Kidney (tissue), 14 donors: ENCODE data around the gene STEAP2. TPM values are rescaled to one million over a fixed set of nuclear protein-coding genes. Genes with fewer than 3 reads are reported as not detected.

Source experiments
- DNase-seq, 5 donors: peaks; one replicate each; pipeline ENCODE4 v3.0.0-alpha.2; 2013 to 2020
- FAIRE-seq: peaks from 2 replicates; lab custom pipeline; 2012; peaks lifted over from hg19 to GRCh38; lab: Jason Lieb, UNC
- H3K27ac ChIP-seq, 2 donors: one replicate each; pipeline ENCODE4 v1.7.0; 2013; ENCODE audit warnings: low read depth in 2 of 2, low read length in 2 of 2, inconsistent platforms in 1 of 2
- H3K27me3 ChIP-seq: one replicate; pipeline ENCODE4 v1.7.1; 2013; ENCODE audit warnings: low read length, inconsistent platforms; ENCODE audit not compliant: control insufficient read depth, insufficient read depth
- H3K36me3 ChIP-seq, 3 donors: one replicate each; pipeline versions ENCODE4 v1.7.0 to v1.7.1; 2013; ENCODE audit warnings: low read length in 3 of 3, control low read depth in 1 of 3, inconsistent platforms in 1 of 3; ENCODE audit not compliant: insufficient read depth in 3 of 3, control insufficient read depth in 2 of 3
- H3K4me1 ChIP-seq, 3 donors: one replicate each; pipeline versions ENCODE4 v1.7.0 to v1.7.1; 2013; ENCODE audit warnings: low read length in 3 of 3, inconsistent platforms in 1 of 3, low read depth in 1 of 3; ENCODE audit not compliant: control insufficient read depth in 2 of 3, insufficient read depth in 2 of 3
- H3K4me3 ChIP-seq, 3 donors: one replicate each; pipeline versions ENCODE4 v1.7.0 to v1.8.1; 2013; ENCODE audit warnings: low read length in 3 of 3, control low read depth in 1 of 3, inconsistent platforms in 1 of 3
- H3K9ac ChIP-seq, 3 donors: one replicate each; pipeline versions ENCODE4 v1.7.0 to v1.7.1; 2013; ENCODE audit warnings: low read length in 3 of 3, control low read depth in 1 of 3, inconsistent platforms in 1 of 3
- H3K9me3 ChIP-seq, 3 donors: one replicate each; pipeline versions ENCODE4 v1.7.0 to v1.7.1; 2013; ENCODE audit warnings: low read length in 3 of 3, control low read depth in 1 of 3, inconsistent platforms in 1 of 3; ENCODE audit not compliant: control insufficient read depth in 2 of 3, insufficient read depth in 1 of 3
- CTCF ChIP-seq: IDR thresholded peaks from 3 replicates; pipeline ENCODE4 v1.5.1; 2012; ENCODE audit warnings: mild to moderate bottlenecking, moderate library complexity, borderline replicate concordance; ENCODE audit not compliant: insufficient read depth; ENCODE audit errors: extremely low read depth
- intact Hi-C: fragments of 100-400 bp; cut with DNase I; formaldehyde crosslinking; loops from one replicate; pipeline ENCODE4 v1.11.1; 2022
- polyA plus RNA-seq: library from polyadenylated mRNA; stranded (reverse); fragments of 350-450 nt; fragmentation: Illumina TruSeq; extraction: RNeasy Lipid Tissue Mini Kit (QIAGEN cat#74804); gene quantifications from one replicate; pipeline ENCODE4 v1.2.3, GENCODE V29; 2014; ENCODE audit warnings: low read depth, low replicate concordance; ENCODE audit not compliant: insufficient read depth
- total RNA-seq: library from RNA; stranded (reverse); fragmentation: NEBNext Ultra II Directional; extraction: Animal tissue kit (Norgen Biotek cat#: 25700); gene quantifications from one replicate; pipeline ENCODE4 v1.2.1, GENCODE V29; 2021
- donor health status: control.
- donor health status: control.
- donor health status: control.
- donor health status: control.
- donor health status: control.
- donor health status: DM: yes; HTN: yes; CAD: no.
- donor health status: Normal renal cell carcinoma (clear cell type).

STEAP2 gene
- total and polyA plus RNA-seq, 2 donors from 2014 or later = 8.9 to 15.8 TPM

GRCh38 chr7:90225181-90225580 is 13.6 kb downstream of the STEAP2 start:
- DNase-seq = no peak

GRCh38 chr7:90225601-90226000 is 14.1 kb downstream of the STEAP2 start:
- no peak for TF ChIP-seq CTCF

More at GRCh38 chr7:90225181-90225580, 13.6 kb downstream of the STEAP2 start:
- Histone ChIP-seq H3K9ac (no peak overlapping the region), H3K9me3 (no peaks in the 10 kb centered on the region), H3K27ac (no peak overlapping the region), H3K4me1 (no peaks in the 10 kb centered on the region), H3K36me3 (no peaks in the 10 kb centered on the region), H3K27me3 (no peaks in the 10 kb centered on the region), H3K4me3 (no peak overlapping the region)
- intact Hi-C loops = no loop called here
- no peak for TF ChIP-seq CTCF
- no peak for FAIRE-seq

GRCh38 chr7:90227259-90227658 is 15.7 kb downstream of the STEAP2 start:
- H3K36me3 ChIP-seq = no peaks in the 10 kb centered on the region
- FAIRE-seq = no peak
- no peaks in the 10 kb centered on the region for H3K27me3 ChIP-seq
- H3K4me3 ChIP-seq = no peak overlapping the region
- H3K9me3 ChIP-seq = no peaks in the 10 kb centered on the region
- TF ChIP-seq CTCF = no peak
- no peak overlapping the region for H3K9ac ChIP-seq
- H3K27ac ChIP-seq = no peak overlapping the region
- intact Hi-C loops = no loop called here
- no peak for DNase-seq
- no peaks in the 10 kb centered on the region for H3K4me1 ChIP-seq

More at GRCh38 chr7:90225601-90226000, 14.1 kb downstream of the STEAP2 start:
- no peaks in the 10 kb centered on the region for H3K36me3 ChIP-seq
- no peak overlapping the region for H3K4me3 ChIP-seq
- no peak overlapping the region for H3K27ac ChIP-seq
- DNase-seq = no peak
- no peak for FAIRE-seq
- no peaks in the 10 kb centered on the region for H3K27me3 ChIP-seq
- intact Hi-C loops = no loop called here
- no peaks in the 10 kb centered on the region for H3K4me1 ChIP-seq
- H3K9ac ChIP-seq = no peak overlapping the region
- no peaks in the 10 kb centered on the region for H3K9me3 ChIP-seq

GRCh38 chr7:90229682-90230081 is 18.1 kb downstream of the STEAP2 start:
- TF ChIP-seq CTCF = no peak
- peak in 1 of 5 donors; percentile 17 for DNase-seq

More at GRCh38 chr7:90229682-90230081, 18.1 kb downstream of the STEAP2 start:
- Histone ChIP-seq H3K36me3 (no peaks in the 10 kb centered on the region), H3K4me3 (no peak overlapping the region), H3K27me3 (no peaks in the 10 kb centered on the region), H3K27ac (no peak overlapping the region), H3K9ac (no peak overlapping the region), H3K4me1 (no peaks in the 10 kb centered on the region), H3K9me3 (no peaks in the 10 kb centered on the region)
- intact Hi-C loops = no loop called here
- no peak for FAIRE-seq
